ENCODE data around the gene WDFY1. TPM values are rescaled to one million over a fixed set of nuclear protein-coding genes. Genes with fewer than 3 reads are reported as not detected.
A peak's percentile ranks its signal among the peaks of the same experiment; 100 is the strongest.

Gene WDFY1
- total RNA-seq, 2 experiments from 2014 or later, result 33.3 to 45.3 TPM

DNA sequence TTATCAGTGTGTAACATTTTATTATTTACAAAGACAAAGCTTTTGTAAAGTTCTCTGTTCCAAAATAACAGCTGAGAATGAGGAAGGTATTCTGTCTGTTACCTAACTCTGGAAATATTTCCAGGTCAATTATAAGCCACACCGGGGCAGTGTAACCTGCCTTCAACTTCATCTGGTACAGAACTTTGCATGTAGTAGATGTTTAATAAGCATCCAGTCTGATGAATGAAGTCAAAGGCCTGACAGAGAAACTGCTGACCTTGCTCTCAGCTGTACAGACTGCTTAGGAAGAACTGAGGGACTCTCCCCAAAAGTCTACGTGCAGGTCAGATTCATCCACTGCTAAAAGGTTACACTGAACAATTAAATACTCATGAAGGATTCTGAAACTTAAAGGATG, 43.3 kb downstream of the WDFY1 start:
- Histone ChIP-seq H3K36me3 (ENCODE audit: insufficient read depth, low read length) (peaks cover 20% of the 10 kb centered on the region), H3K4me2 (ENCODE audit: low read length) (no peak overlapping the region), H3K4me3 (ENCODE audit: low read depth, low read length, poor library complexity, severe bottlenecking) (no peak overlapping the region), H3K27ac (ENCODE audit: low read depth, low read length, poor library complexity, severe bottlenecking) (no peak overlapping the region), H2AFZ (ENCODE audit: low read length) (no peak overlapping the region), H3K9me2 (ENCODE audit: insufficient read depth, low read length) (no peaks in the 10 kb centered on the region), H3K9me3 (ENCODE audit: low read length) (no peaks in the 10 kb centered on the region), H4K20me1 (ENCODE audit: insufficient read depth, low read length) (no peaks in the 10 kb centered on the region), H3K4me1 (ENCODE audit: insufficient read depth, low read length, poor library complexity, severe bottlenecking) (peaks cover 12% of the 10 kb centered on the region), H3K79me2 (ENCODE audit: insufficient read depth, low read depth, low read length) (no peaks in the 10 kb centered on the region)
- ChIA-PET CTCF (ENCODE audit: unreplicated experiment) (no interaction called here), POLR2A (interaction anchor here (0.7 to 0.9 kb wide), 2 partner anchors 23 to 35 kb away, joined by 3 to 4 read pairs; no protein-coding TSS in a partner anchor)
- no peak for TF ChIP-seq EZH2phosphoT487 (IDR thresholded peaks at IDR 0.05; ENCODE audit: borderline replicate concordance, low read depth, low read length)
- TF ChIP-seq, protein P1, sequence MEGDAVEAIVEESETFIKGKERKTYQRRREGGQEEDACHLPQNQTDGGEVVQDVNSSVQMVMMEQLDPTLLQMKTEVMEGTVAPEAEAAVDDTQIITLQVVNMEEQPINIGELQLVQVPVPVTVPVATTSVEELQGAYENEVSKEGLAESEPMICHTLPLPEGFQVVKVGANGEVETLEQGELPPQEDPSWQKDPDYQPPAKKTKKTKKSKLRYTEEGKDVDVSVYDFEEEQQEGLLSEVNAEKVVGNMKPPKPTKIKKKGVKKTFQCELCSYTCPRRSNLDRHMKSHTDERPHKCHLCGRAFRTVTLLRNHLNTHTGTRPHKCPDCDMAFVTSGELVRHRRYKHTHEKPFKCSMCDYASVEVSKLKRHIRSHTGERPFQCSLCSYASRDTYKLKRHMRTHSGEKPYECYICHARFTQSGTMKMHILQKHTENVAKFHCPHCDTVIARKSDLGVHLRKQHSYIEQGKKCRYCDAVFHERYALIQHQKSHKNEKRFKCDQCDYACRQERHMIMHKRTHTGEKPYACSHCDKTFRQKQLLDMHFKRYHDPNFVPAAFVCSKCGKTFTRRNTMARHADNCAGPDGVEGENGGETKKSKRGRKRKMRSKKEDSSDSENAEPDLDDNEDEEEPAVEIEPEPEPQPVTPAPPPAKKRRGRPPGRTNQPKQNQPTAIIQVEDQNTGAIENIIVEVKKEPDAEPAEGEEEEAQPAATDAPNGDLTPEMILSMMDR (conservative IDR thresholded peaks at IDR 0.05; ENCODE audit: low read length), result peak; percentile 56
- peak; percentile 33 for DNase-seq (ENCODE audit: low spot score)
- BruUV-seq (replicated peaks), result no TSS peak
- intact Hi-C loops (cut with micrococcal nuclease; ENCODE audit: unreplicated experiment), result no loop called here

DNA sequence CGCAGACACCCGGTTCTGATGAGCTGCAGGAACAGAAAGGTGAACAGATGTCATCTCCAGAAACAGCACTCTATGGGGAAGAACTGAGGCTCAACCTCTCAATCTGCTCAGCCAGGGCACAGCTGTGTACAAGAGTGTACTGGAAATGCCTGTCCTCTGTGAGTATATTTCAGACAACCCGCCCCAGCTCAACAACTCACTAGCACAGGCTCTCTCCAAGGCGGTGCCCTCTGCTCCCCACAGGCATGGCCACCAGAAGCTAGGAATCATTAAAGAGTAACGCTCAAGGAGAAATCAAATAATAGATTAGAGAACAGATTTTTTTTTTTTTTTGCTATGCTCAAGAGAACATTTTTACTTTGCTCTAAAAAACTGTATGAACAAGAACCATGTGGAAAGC, 43.8 kb downstream of the WDFY1 start:
- Histone ChIP-seq H2AFZ (ENCODE audit: low read length) (no peak overlapping the region), H3K9me3 (ENCODE audit: low read length) (no peaks in the 10 kb centered on the region), H3K36me3 (ENCODE audit: insufficient read depth, low read length) (peaks cover 20% of the 10 kb centered on the region), H3K79me2 (ENCODE audit: insufficient read depth, low read depth, low read length) (no peaks in the 10 kb centered on the region), H3K27ac (ENCODE audit: low read depth, low read length, poor library complexity, severe bottlenecking) (no peak overlapping the region), H3K4me1 (ENCODE audit: insufficient read depth, low read length, poor library complexity, severe bottlenecking) (peaks cover 17% of the 10 kb centered on the region), H4K20me1 (ENCODE audit: insufficient read depth, low read length) (no peaks in the 10 kb centered on the region), H3K9me2 (ENCODE audit: insufficient read depth, low read length) (no peaks in the 10 kb centered on the region), H3K4me3 (ENCODE audit: low read depth, low read length, poor library complexity, severe bottlenecking) (no peak overlapping the region), H3K4me2 (ENCODE audit: low read length) (no peak overlapping the region)
- no peak for DNase-seq (ENCODE audit: low spot score)
- ChIA-PET CTCF (ENCODE audit: unreplicated experiment) (no interaction called here), POLR2A (interaction anchor here (0.7 kb wide), 1 partner anchor 23 kb away, joined by 3 read pairs; no protein-coding TSS in a partner anchor)
- intact Hi-C loops (cut with micrococcal nuclease; ENCODE audit: unreplicated experiment), result no loop called here
- TF ChIP-seq EZH2phosphoT487 (IDR thresholded peaks at IDR 0.05; ENCODE audit: borderline replicate concordance, low read depth, low read length), result no peak
- TF ChIP-seq, protein P1 (conservative IDR thresholded peaks at IDR 0.05; ENCODE audit: low read length), result no peak
- BruUV-seq (replicated peaks), result no TSS peak

DNA sequence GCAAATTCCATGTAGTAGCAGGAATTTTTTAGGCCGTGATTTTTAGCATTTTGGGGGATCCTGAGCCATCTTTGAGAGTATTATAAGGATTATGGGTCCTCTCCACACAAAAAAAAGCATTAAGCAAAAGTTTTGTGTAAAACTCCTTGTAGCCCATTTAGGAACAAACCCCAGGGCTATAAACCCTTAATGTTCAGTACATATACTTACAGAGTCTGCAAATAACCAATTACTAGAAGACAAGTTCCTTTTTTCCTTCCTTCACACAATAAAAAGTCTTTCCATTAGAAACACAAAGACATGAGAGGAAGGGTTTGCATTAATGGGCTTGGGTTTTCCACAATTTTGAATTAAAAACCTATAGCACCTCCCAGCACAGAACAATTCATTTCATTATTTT, 44.6 kb downstream of the WDFY1 start:
- TF ChIP-seq EZH2phosphoT487 (IDR thresholded peaks at IDR 0.05; ENCODE audit: borderline replicate concordance, low read depth, low read length), result no peak
- TF ChIP-seq, protein P1 (conservative IDR thresholded peaks at IDR 0.05; ENCODE audit: low read length), result no peak
- Histone ChIP-seq H3K79me2 (ENCODE audit: insufficient read depth, low read depth, low read length) (no peaks in the 10 kb centered on the region), H3K9me3 (ENCODE audit: low read length) (no peaks in the 10 kb centered on the region), H4K20me1 (ENCODE audit: insufficient read depth, low read length) (no peaks in the 10 kb centered on the region), H3K36me3 (ENCODE audit: insufficient read depth, low read length) (peaks cover 20% of the 10 kb centered on the region), H3K9me2 (ENCODE audit: insufficient read depth, low read length) (no peaks in the 10 kb centered on the region), H3K27ac (ENCODE audit: low read depth, low read length, poor library complexity, severe bottlenecking) (no peak overlapping the region), H3K4me3 (ENCODE audit: low read depth, low read length, poor library complexity, severe bottlenecking) (no peak overlapping the region), H2AFZ (ENCODE audit: low read length) (no peak overlapping the region), H3K4me2 (ENCODE audit: low read length) (no peak overlapping the region), H3K4me1 (ENCODE audit: insufficient read depth, low read length, poor library complexity, severe bottlenecking) (peaks cover 25% of the 10 kb centered on the region)
- ChIA-PET CTCF (ENCODE audit: unreplicated experiment) (no interaction called here), POLR2A (interaction anchor here (0.6 to 1.4 kb wide), 3 partner anchors 10 to 69 kb away, joined by 3 to 5 read pairs (median 3); no protein-coding TSS in a partner anchor)
- no peak for DNase-seq (ENCODE audit: low spot score)
- BruUV-seq (replicated peaks), result no TSS peak
- intact Hi-C loops (cut with micrococcal nuclease; ENCODE audit: unreplicated experiment), result no loop called here
